Epithelial cell of proximal tubule (primary cell): ENCODE data around the gene MLPH. TPM values are rescaled to one million over a fixed set of nuclear protein-coding genes. Genes with fewer than 3 reads are reported as not detected.

ENCODE experiments used
- DNase-seq: peaks from one replicate; pipeline ENCODE4 v3.0.0-alpha.2; 2011; ENCODE audit warnings: low read depth
- H3K4me3 ChIP-seq: 2 replicates; pipeline ENCODE4 v1.5.1; 2011; ENCODE audit warnings: low read depth, mild to moderate bottlenecking, low read length
- total RNA-seq: library from RNA; depleted of rRNA; stranded (reverse); fragments of >200 nt; gene quantifications from 2 replicates; pipeline ENCODE4 v1.2.3, GENCODE V29; 2015
- TF ChIP-seq, protein P1 (sequence below): conservative IDR thresholded peaks from 2 replicates; pipeline ENCODE4 v1.5.1; 2012; ENCODE audit warnings: low read depth, mild to moderate bottlenecking, low read length

Gene MLPH
- total RNA-seq, 1 donor from 2014 or later = 36.0 TPM

DNA sequence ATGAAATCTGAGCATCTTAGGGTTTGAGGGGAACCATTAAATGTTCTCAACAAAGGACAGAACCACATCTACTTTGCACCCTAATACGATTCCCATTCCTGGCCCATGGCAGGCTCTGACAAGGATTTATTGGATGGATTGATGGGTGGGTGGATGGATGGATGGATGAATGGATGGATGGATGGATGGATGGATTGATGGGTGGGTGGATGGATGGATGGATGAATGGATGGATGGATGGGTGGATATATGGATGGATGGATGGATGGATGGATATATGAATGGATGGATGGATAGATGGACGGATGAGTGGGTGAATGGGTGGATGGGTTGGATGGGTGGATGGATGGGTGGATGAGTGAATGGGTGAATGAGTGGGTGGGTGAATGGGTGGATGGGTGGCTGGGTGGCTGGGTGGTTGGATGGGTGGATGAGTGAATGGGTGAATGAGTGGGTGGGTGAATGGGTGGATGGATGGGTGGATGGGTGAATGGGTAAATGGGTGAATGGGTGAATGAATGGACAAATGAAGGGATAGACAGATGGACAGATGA, 29.6 kb upstream of the MLPH start:
- no peak overlapping the region for H3K4me3 ChIP-seq
- TF ChIP-seq, protein P1, sequence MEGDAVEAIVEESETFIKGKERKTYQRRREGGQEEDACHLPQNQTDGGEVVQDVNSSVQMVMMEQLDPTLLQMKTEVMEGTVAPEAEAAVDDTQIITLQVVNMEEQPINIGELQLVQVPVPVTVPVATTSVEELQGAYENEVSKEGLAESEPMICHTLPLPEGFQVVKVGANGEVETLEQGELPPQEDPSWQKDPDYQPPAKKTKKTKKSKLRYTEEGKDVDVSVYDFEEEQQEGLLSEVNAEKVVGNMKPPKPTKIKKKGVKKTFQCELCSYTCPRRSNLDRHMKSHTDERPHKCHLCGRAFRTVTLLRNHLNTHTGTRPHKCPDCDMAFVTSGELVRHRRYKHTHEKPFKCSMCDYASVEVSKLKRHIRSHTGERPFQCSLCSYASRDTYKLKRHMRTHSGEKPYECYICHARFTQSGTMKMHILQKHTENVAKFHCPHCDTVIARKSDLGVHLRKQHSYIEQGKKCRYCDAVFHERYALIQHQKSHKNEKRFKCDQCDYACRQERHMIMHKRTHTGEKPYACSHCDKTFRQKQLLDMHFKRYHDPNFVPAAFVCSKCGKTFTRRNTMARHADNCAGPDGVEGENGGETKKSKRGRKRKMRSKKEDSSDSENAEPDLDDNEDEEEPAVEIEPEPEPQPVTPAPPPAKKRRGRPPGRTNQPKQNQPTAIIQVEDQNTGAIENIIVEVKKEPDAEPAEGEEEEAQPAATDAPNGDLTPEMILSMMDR = no peak
- DNase-seq = no peak

DNA sequence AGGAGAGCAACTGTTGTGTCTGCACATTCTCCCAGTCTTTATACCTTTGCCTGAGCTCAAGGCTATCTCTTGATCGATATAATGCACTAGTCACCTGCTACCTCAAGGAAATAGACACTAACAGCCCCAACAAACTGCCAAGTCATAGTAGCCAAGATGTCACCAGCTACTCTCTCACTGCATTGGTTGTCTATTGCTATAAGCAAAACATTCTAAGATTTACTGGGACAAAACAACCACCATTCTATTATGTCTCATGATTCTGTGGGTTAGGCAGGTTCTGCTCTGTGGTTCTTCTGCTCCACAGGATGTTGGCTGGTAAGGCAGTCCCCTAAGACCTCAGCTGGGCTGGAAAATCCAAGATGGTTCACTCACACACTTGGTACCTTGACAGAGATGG, 28.5 kb upstream of the MLPH start:
- TF ChIP-seq, protein P1 = no peak
- no peak for DNase-seq
- H3K4me3 ChIP-seq = no peak overlapping the region

DNA sequence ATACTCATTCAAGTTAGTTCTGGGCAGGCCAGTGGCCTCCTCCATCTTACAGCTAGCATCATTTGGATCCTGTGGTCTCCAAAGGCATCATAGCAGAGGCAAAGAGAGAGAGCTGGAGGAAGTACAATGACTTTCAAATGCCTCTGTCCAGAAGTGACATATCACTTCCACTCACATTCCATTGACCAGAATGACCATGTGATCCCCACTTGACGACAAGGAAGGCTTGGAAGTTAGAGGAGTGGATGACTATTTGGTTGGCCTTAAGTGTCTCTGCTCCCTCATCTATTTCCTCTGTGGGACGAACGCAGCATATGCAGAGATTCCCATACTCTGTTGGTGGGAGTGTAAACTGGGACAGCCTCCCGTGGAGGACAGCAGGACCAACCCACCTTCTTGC, 27.8 kb upstream of the MLPH start:
- H3K4me3 ChIP-seq = no peak overlapping the region
- TF ChIP-seq, protein P1 = no peak
- no peak for DNase-seq

DNA sequence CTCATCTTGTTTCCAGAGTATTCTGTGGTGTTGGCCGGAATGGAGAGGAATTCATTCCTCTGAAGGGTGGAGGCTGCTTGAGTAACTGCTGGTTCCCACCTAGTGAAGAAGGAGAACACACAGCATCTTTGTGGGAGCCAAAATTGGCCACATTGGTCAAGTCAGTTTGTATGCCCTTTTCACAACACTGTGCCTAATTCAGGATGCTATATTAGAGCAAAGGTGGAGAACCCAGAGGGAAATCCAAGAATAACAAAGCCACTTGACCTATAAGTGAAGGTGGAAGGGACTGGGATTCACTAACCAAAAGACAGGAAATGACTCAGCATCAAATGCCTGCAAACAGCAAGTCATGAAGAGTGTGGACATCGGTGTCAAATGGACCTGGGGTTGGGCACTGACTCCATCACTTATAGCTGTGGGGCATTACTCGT, 27.3 kb upstream of the MLPH start:
- TF ChIP-seq, protein P1 = no peak
- no peak for DNase-seq

DNA sequence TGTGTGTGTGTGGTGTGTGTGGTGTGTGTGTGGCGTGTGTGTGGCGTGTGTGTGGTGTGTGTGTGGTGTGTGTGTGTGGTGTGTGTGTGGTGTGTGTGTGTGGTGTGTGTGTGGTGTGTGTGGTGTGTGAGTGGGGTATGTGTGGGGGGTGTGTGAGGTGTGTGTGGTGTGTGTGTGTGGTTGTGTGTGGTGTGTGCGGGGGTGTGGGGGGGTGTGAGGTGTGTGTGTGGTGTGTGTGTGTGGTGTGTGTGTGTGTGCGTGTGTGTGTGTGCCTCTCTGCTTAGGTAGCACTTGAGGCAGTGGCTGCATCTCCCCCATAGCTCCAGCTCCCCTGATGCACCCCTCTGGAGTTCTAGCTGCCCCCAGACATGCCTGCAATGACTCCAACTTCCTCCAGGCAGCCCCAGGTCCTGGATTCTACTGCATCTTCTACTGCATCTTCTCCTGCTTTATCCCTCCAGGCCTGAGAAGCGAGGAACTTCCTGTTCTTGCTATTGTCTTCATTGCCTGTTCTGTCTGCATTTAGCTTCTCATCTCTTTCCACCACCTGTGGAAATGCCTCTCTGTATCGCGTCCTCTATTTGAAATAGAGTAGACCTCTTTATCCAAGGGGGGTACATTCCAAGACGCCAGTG, 22.2 kb upstream of the MLPH start:
- DNase-seq = no peak

More for the DNA sequence above, 27.3 kb upstream of the MLPH start:
- H3K4me3 ChIP-seq = no peak overlapping the region

DNA sequence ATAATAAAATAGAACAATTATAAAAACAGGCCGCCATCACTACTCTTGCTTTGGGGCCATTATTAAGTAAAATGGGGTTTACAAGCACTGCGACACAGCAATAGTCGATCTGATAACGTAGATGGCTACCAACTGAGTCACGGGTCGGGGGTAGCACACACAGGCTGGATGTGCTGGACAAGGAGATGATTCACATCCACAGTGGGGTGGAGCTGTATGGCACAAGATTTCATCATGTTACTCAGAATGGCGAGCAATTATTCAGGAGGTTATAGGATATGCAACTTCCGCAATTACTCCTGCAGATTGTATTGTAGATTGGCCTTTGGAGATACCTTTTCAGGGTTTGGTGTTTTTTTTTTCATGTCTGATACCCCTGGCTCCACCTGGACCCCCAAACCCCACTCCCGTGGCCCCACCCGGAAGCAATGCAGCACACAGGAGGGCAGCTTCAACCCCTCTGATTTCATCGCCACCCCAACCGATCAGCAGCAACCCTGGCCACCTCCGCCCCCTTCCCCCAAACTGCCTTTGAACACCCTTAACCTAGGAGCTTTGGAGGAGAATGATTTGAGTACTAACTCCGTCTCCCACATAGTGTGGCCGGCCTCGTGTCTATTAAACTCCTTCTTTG, 21.4 kb upstream of the MLPH start:
- TF ChIP-seq, protein P1 = no peak
- DNase-seq = no peak

More for the DNA sequence above, 22.2 kb upstream of the MLPH start:
- TF ChIP-seq, protein P1 = no peak
- no peak overlapping the region for H3K4me3 ChIP-seq

More for the DNA sequence above, 21.4 kb upstream of the MLPH start:
- H3K4me3 ChIP-seq = no peak overlapping the region
